Upper lobe of left lung (tissue), 6 donors: ENCODE measurements around the gene CLTB. TPM values are rescaled to one million over a fixed set of nuclear protein-coding genes. Genes with fewer than 3 reads are reported as not detected.

Experiments used
- ATAC-seq, 2 donors: fragments of 200-7000 bp; cut with Tn5 transposase; one replicate each; pipeline ENCODE4 v1.9.1; 2022; ENCODE audit warnings: mild to moderate bottlenecking in 2 of 2, moderate library complexity in 2 of 2; ENCODE audit not compliant: low FRiP score in 2 of 2
- DNase-seq, 2 donors: peaks; one replicate each; pipeline ENCODE4 v3.0.0-alpha.2; 2019 to 2020
- H3K27ac ChIP-seq, 4 donors: fragments of 200-600 bp; sonication (generic); one replicate each; pipeline ENCODE4 v1.5.1; 2016 to 2019
- H3K27me3 ChIP-seq, 4 donors: fragments of 200-600 bp; sonication (generic); one replicate each; pipeline ENCODE4 v1.5.1; 2017 to 2019
- H3K36me3 ChIP-seq, 4 donors: fragments of 200-600 bp; sonication (generic); one replicate each; pipeline ENCODE4 v1.5.1; 2016 to 2019
- H3K4me1 ChIP-seq, 4 donors: fragments of 200-600 bp; sonication (generic); one replicate each; pipeline ENCODE4 v1.5.1; 2018 to 2019
- H3K4me3 ChIP-seq, 4 donors: fragments of 200-600 bp; sonication (generic); one replicate each; pipeline ENCODE4 v1.5.1; 2017 to 2019; ENCODE audit warnings: mild to moderate bottlenecking in 2 of 4, moderate library complexity in 1 of 4
- H3K9me3 ChIP-seq, 4 donors: fragments of 200-600 bp; sonication (generic); one replicate each; pipeline ENCODE4 v1.5.1; 2018 to 2019
- CTCF ChIP-seq, 6 experiments: fragments of 450-650 bp in 4 of 6; fragments of 200-600 bp in 2 of 6; sonication (generic) in 2 of 6; IDR thresholded peaks; one replicate each; pipeline ENCODE4 v1.5.1; 2016 to 2019; ENCODE audit warnings: antibody characterized with exemption in 6 of 6
- EP300 ChIP-seq, 4 donors: sonication (generic); formaldehyde crosslinking; IDR thresholded peaks; one replicate each; pipeline ENCODE4 v1.5.1; 2017; ENCODE audit warnings: antibody characterized with exemption in 4 of 4, control low read depth in 2 of 4
- POLR2A ChIP-seq, 4 donors: fragments of 450-650 bp; IDR thresholded peaks; one replicate each; pipeline ENCODE4 v1.5.1; 2016 to 2017; ENCODE audit warnings: antibody characterized with exemption in 4 of 4, mild to moderate bottlenecking in 2 of 4
- POLR2AphosphoS5 ChIP-seq, 2 donors: sonication (generic); formaldehyde crosslinking; IDR thresholded peaks; one replicate each; pipeline ENCODE4 v1.5.1; 2017; ENCODE audit warnings: antibody characterized with exemption in 2 of 2
- WGBS, 2 donors: methylation state at CpG; one replicate each; pipeline ENCODE4 v1.1.5; 2017 to 2018; 5-methylcytosine and 5-hydroxymethylcytosine counted together
- total RNA-seq, 6 donors: library from RNA; depleted of rRNA in 4 of 6; stranded (reverse); fragments of >200 nt in 4 of 6; gene quantifications; one replicate each; pipeline versions ENCODE4 v1.1.0 to v1.2.1, GENCODE V29; 2016 to 2021
- donor health status: DM: no; HTN: no; CAD: no; lungs with moderate emphysema.
- donor health status: DM: no; HTN: yes; CAD: no; lungs with severe emphysema.

The CLTB gene
- total RNA-seq = 100 to 1,000 TPM in 4 of 6 donors, 10 to 100 TPM in 2; 54.5 to 187 (median 109) TPM

- no peaks in the 10 kb centered on the region for H3K27me3 ChIP-seq
- peak within 1 kb of the TSS; percentile 93 to 95 (median 94) for H3K27ac ChIP-seq
- H3K4me1 ChIP-seq = peaks cover 37 to 52% (median 44%) of the 10 kb centered on the region in 4 donors
- H3K36me3 ChIP-seq = no peaks in the 10 kb centered on the region
- TF ChIP-seq CTCF (IDR thresholded peaks at IDR 0.05) = peak; percentile 74 to 100 (median 99)
- TF ChIP-seq EP300 (IDR thresholded peaks at IDR 0.05) = no peak
- TF ChIP-seq POLR2A (IDR thresholded peaks at IDR 0.05) = peak in 3 of 4 donors; percentile 80 to 90 (median 90)
- TF ChIP-seq POLR2AphosphoS5 (IDR thresholded peaks at IDR 0.05) = peak; percentile 77 to 88
- no peaks in the 10 kb centered on the region for H3K9me3 ChIP-seq
- ATAC-seq = peak; percentile 94 to 98
- 4 to 33% methylated on average over 3 to 24 of the region's 107 CpGs for WGBS, 2 donors
- peak; percentile 94 to 100 for DNase-seq
- H3K4me3 ChIP-seq = peak within 1 kb of the TSS; percentile 81 to 99 (median 90)
These were observed at the start of gene CLTB for GRCh38 chr5:176415952-176416924. CLTB (minus strand) TSS chr5:176416539; CDS start chr5:176416363, 176 bp downstream.

DNA sequence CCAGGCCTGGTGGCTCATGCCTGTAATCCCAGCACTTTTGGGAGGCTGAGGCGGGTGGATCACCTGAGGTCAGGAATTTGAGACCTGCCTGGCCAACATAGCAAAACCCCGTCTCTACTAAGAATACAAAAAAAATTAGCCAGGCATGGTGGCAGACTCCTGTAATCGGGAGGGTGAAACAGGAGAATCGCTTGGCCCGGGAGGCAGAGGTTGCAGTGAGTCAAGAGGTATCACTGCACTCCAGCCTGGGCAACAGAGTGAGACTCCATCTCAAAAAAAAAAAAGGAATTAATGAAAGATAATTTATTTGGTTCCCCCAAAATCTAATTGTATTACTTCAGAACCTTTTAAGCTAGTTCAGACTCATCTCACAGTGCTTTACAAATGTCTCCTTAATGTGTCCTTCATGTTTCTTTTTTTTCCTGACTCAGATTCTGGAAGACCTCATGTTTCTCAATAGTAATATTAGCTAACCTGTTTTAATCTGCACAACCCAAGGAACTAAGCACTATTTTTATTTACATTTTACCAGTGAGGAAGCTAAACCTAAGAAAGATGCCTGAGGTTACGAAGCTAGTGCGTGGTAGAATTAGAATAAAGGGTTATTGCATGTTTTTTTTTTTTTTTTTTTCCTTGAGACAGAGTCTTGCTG lies 46.9 kb upstream of the CLTB start:
- 96 to 97% methylated on average over 7 of the region's 7 CpGs for WGBS, 2 donors
- no peak for ATAC-seq

GRCh38 chr5:176461349-176461748 lies 45.0 kb upstream of the CLTB start:
- DNase-seq (no peak), ATAC-seq (no peak)
- WGBS, 2 donors = 95 to 100% methylated on average over 2 of the region's 2 CpGs
- H3K9me3 ChIP-seq = no peaks in the 10 kb centered on the region
- TF ChIP-seq CTCF (IDR thresholded peaks at IDR 0.05) (no peak), EP300 (IDR thresholded peaks at IDR 0.05) (no peak), POLR2A (IDR thresholded peaks at IDR 0.05) (no peak), POLR2AphosphoS5 (IDR thresholded peaks at IDR 0.05) (no peak)
- H3K4me1 ChIP-seq = peaks cover 10 to 36% (median 16%) of the 10 kb centered on the region in 4 donors
- no peak overlapping the region for H3K4me3 ChIP-seq
- H3K27ac ChIP-seq = no peak overlapping the region
- H3K36me3 ChIP-seq = peaks cover 0 to 12% (median 2%) of the 10 kb centered on the region in 4 donors
- H3K27me3 ChIP-seq = no peaks in the 10 kb centered on the region

More for the DNA sequence above, 46.9 kb upstream of the CLTB start:
- H3K9me3 ChIP-seq = no peaks in the 10 kb centered on the region
- peaks cover 0 to 12% (median 2%) of the 10 kb centered on the region in 4 donors for H3K36me3 ChIP-seq
- no peak overlapping the region for H3K27ac ChIP-seq
- TF ChIP-seq CTCF (IDR thresholded peaks at IDR 0.05) (no peak), EP300 (IDR thresholded peaks at IDR 0.05) (no peak), POLR2AphosphoS5 (IDR thresholded peaks at IDR 0.05) (no peak), POLR2A (IDR thresholded peaks at IDR 0.05) (no peak)
- H3K4me1 ChIP-seq = peaks cover 8 to 31% (median 24%) of the 10 kb centered on the region in 4 donors
- DNase-seq = no peak
- H3K27me3 ChIP-seq = no peaks in the 10 kb centered on the region
- H3K4me3 ChIP-seq = no peak overlapping the region

DNA sequence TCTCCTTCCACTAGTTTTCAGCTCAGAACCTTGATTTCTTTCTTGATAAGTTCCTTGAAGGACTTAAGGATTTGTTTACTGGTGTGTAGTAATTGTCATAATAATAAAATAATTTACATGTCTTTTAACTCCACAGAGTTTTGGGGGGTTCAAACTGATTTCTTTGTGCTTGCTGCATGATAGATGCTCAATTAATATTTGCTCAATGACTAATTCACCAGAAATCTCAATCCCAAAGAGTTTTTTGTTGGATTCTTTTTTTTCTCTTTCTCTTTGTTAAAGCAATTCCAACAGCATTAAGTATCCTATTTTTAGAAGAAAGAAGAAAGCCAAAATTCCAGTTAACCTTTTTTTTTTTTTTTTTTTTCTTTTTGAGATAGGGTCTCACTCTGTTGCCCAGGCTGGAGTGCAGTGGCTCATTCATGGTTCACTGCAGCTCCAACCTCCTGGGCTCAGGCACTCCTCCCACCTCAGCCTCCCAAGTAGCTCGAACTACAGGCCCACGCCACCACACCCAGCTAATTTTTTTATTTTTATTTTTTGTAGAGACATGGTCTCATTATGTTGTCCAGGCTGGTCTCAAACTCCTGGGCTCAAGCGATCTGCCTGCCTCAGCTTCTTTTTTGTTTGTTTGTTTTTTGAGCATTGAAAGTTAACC lies 42.7 kb upstream of the CLTB start:
- Histone ChIP-seq H3K4me1 (peaks cover 1 to 32% (median 19%) of the 10 kb centered on the region in 4 donors), H3K27ac (no peak overlapping the region), H3K9me3 (no peaks in the 10 kb centered on the region), H3K27me3 (no peaks in the 10 kb centered on the region), H3K4me3 (no peak overlapping the region), H3K36me3 (peaks cover 0 to 9% (median 0%) of the 10 kb centered on the region in 4 donors)
- WGBS, 2 donors = 89 to 95% methylated on average over 3 of the region's 3 CpGs
- no peak for TF ChIP-seq POLR2AphosphoS5 (IDR thresholded peaks at IDR 0.05)
- TF ChIP-seq CTCF (IDR thresholded peaks at IDR 0.05) = no peak
- no peak for TF ChIP-seq POLR2A (IDR thresholded peaks at IDR 0.05)
- TF ChIP-seq EP300 (IDR thresholded peaks at IDR 0.05) = no peak
- ATAC-seq (no peak), DNase-seq (no peak)
